GM06990 (cell line): ENCODE measurements around the gene HES5.

Experiments used
- DNase-seq: peaks from one replicate; pipeline ENCODE4 v3.0.0-alpha.2; 2011; ENCODE audit not compliant: insufficient read length; ENCODE audit errors: extremely low read depth
- H3K27me3 ChIP-seq: replicated peaks from 2 replicates; pipeline ENCODE4 v1.6.0; 2011; ENCODE audit warnings: low read length; ENCODE audit not compliant: control insufficient read depth, insufficient read depth
- H3K36me3 ChIP-seq: 2 replicates; pipeline ENCODE4 v1.5.1; 2011; ENCODE audit warnings: low read length; ENCODE audit not compliant: control insufficient read depth, insufficient read depth
- H3K4me3 ChIP-seq: replicated peaks from 2 replicates; pipeline ENCODE4 v1.5.1; 2011; ENCODE audit warnings: low read depth, mild to moderate bottlenecking, control low read depth, low read length
- TF ChIP-seq, protein P1 (sequence below): IDR thresholded peaks from 2 replicates; pipeline ENCODE4 v1.5.1; 2011; ENCODE audit warnings: low read length, control low read depth, mild to moderate bottlenecking, inconsistent platforms; ENCODE audit not compliant: insufficient read depth, poor library complexity, severe bottlenecking

Gene HES5

GRCh38 chr1:2504225-2504948 lies 25.7 kb downstream of the HES5 start:
- H3K27me3 ChIP-seq = no peaks in the 10 kb centered on the region
- no peak overlapping the region for H3K4me3 ChIP-seq
- peaks cover 5% of the 10 kb centered on the region for H3K36me3 ChIP-seq
- DNase-seq = no peak
- TF ChIP-seq, protein P1, sequence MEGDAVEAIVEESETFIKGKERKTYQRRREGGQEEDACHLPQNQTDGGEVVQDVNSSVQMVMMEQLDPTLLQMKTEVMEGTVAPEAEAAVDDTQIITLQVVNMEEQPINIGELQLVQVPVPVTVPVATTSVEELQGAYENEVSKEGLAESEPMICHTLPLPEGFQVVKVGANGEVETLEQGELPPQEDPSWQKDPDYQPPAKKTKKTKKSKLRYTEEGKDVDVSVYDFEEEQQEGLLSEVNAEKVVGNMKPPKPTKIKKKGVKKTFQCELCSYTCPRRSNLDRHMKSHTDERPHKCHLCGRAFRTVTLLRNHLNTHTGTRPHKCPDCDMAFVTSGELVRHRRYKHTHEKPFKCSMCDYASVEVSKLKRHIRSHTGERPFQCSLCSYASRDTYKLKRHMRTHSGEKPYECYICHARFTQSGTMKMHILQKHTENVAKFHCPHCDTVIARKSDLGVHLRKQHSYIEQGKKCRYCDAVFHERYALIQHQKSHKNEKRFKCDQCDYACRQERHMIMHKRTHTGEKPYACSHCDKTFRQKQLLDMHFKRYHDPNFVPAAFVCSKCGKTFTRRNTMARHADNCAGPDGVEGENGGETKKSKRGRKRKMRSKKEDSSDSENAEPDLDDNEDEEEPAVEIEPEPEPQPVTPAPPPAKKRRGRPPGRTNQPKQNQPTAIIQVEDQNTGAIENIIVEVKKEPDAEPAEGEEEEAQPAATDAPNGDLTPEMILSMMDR = no peak

DNA sequence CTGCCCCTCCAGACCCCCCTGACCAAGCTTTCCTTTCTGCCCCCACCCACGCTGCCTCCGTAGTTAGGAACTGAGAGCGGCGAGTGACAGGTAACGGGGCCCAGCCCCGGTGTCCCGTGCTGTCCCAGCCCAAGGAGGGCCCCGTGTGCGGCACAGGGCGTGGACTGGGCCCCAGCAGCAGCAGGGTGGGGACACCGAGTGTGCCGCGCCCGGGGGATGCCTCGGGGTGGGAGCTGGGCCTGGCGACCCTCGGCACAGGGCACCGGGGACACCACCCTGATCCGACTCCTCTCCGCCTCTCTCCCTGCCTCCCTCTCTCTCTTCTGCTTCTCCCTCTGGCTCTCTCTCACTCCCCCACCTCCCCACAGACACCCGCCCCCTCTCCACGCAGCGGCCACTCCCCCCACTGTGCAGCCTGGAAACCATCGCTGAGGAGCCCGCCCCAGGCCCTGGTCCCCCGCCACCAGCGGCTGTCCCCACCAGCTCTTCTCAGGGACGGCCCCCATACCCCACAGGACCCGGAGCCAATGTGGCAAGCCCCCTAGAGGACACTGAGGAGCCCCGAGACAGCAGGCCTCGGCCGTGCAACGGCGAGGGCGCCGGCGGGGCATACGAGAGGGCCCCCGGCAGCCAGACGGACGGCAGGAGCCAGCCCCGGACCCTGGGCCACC lies 26.4 kb downstream of the HES5 start:
- Histone ChIP-seq H3K36me3 (peaks cover 5% of the 10 kb centered on the region), H3K4me3 (no peak overlapping the region), H3K27me3 (no peaks in the 10 kb centered on the region)
- TF ChIP-seq, protein P1 = no peak
- no peak for DNase-seq

DNA sequence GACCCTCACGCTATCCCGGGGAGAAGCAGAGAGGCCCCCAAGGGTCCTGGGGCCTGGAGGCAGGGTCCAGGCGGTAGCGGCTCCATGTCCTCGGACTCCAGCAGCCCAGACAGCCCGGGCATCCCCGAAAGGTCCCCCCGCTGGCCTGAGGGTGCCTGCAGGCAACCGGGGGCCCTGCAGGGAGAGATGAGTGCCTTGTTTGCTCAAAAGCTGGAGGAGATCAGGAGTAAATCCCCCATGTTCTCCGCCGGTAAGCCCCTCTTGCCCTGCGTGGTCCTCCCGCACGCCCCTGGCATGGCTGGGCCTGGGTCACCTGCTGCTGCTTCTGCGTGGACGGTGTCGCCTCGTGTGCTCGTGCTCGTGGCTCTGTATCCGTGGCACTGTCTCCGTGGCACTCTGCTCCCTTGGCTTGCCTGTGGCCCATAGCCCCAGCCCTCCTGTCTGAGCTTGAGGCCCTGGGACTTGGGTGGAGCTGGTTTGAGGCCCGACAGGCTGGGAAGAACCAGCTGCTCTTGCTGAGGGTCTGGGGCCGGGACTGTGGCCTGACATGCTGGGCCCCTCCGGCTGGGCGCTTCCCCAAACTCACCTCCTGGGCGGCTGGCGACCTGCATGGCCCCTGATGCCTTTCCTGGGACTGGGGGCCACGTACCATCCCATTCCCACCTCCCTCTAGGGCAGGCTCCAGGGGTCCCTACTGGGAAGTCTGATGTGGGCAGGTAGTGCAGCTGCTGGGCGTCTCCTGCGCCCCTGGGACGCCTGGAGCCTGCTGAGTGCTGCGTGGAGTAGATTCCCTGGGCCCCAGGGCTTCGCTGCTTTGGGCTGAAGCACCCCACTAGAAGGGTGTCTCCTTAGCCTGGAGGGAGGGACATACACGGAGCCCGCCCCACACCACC lies 27.2 kb downstream of the HES5 start:
- Histone ChIP-seq H3K27me3 (no peaks in the 10 kb centered on the region), H3K4me3 (no peak overlapping the region), H3K36me3 (peaks cover 2% of the 10 kb centered on the region)
- no peak for DNase-seq
- TF ChIP-seq, protein P1 = no peak

GRCh38 chr1:2502210-2502609 lies 27.9 kb downstream of the HES5 start:
- Histone ChIP-seq H3K36me3 (no peaks in the 10 kb centered on the region; the same call in 1 of the 2 replicates), H3K27me3 (no peaks in the 10 kb centered on the region), H3K4me3 (no peak overlapping the region)
- DNase-seq = no peak
- TF ChIP-seq, protein P1 = no peak

- no peaks in the 10 kb centered on the region; the same call in 1 of the 2 replicates for H3K36me3 ChIP-seq
- TF ChIP-seq, protein P1 = no peak
- no peak for DNase-seq
- no peak overlapping the region for H3K4me3 ChIP-seq
- H3K27me3 ChIP-seq = no peaks in the 10 kb centered on the region
Measured at GRCh38 chr1:2501820-2502119, 28.3 kb downstream of the HES5 start.
